ENCODE measurements around the gene LIPE. TPM values are rescaled to one million over a fixed set of nuclear protein-coding genes. Genes with fewer than 3 reads are reported as not detected.

The LIPE gene
- total RNA-seq, 2 donors from 2014 or later: 12.5 to 25.5 TPM

DNA sequence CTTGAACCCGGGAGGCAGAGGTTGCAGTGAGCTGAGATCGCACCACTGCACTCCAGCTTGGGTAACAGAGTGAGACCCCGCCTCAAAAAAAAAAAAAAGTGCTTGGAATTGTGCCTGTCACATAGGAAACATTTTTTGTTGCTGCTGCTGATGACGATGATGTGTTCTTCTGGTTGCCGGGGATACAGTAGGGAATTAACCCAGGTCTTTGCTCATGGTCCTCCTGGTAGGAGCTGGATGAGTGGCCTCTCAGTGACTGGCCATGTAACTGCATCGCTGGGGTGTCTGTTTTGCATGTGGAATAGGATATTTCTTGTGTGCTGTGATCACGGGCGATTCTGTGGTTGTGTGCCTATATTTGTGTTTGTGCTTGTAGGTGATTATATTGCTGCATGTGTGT, 32.4 kb downstream of the LIPE start:
- ATAC-seq (replicated peaks): no peak
- H3K27me3 Mint-ChIP-seq: peaks cover 8% of the 10 kb centered on the region
- no peaks in the 10 kb centered on the region for H3K9me3 Mint-ChIP-seq
- H3K4me3 Mint-ChIP-seq: no peak overlapping the region
- no peaks in the 10 kb centered on the region for H3K36me3 Mint-ChIP-seq (ENCODE audit: low read depth)
- peaks cover 25% of the 10 kb centered on the region for H3K4me1 Mint-ChIP-seq
- no peak overlapping the region for H3K27ac Mint-ChIP-seq

- H3K4me3 Mint-ChIP-seq: no peak overlapping the region
- H3K4me1 Mint-ChIP-seq: peaks cover 16% of the 10 kb centered on the region
- no peak for ATAC-seq (replicated peaks)
- H3K27me3 Mint-ChIP-seq: peaks cover 15% of the 10 kb centered on the region
- no peaks in the 10 kb centered on the region for H3K9me3 Mint-ChIP-seq
- H3K36me3 Mint-ChIP-seq (ENCODE audit: low read depth): no peaks in the 10 kb centered on the region
- no peak overlapping the region for H3K27ac Mint-ChIP-seq
Measured at GRCh38 chr19:42392165-42392564, 35.0 kb downstream of the LIPE start.

DNA sequence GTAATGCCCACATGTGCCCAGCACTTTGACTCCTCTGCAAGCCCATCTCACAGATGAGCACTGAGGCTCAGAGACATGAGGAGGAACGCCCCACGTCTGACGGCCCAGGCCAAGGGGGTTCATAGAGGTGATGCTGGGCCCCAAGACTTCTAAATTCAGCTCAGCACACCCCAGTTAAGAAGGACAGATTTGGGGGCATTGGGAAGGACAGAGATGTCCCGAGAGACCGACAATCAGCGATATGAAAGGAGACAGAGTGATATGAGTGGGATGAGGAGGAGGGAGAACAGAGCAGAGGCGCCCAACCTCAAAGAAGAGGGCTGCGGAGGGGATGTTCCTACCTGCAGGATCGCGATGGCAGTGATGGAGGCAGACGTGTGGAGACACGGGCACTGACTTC, 37.3 kb downstream of the LIPE start, which contains the start of gene CNFN:
Gene CNFN, minus strand, starts transcription at position 399 of the 400 bp plus-strand sequence. CDS start 1,260 bp downstream, outside the sequence.
- H3K4me1 Mint-ChIP-seq: peaks cover 8% of the 10 kb centered on the region
- H3K27me3 Mint-ChIP-seq: peaks cover 20% of the 10 kb centered on the region
- no peak within 1 kb of the TSS for H3K4me3 Mint-ChIP-seq
- H3K27ac Mint-ChIP-seq: no peak within 1 kb of the TSS
- no peak for ATAC-seq (replicated peaks)
- H3K9me3 Mint-ChIP-seq: no peaks in the 10 kb centered on the region
- no peaks in the 10 kb centered on the region for H3K36me3 Mint-ChIP-seq (ENCODE audit: low read depth)

- Mint-ChIP-seq H3K4me3 (no peak overlapping the region), H3K36me3 (ENCODE audit: low read depth) (no peaks in the 10 kb centered on the region), H3K27me3 (peaks cover 20% of the 10 kb centered on the region), H3K9me3 (no peaks in the 10 kb centered on the region), H3K4me1 (peaks cover 6% of the 10 kb centered on the region), H3K27ac (no peak overlapping the region)
- no peak for ATAC-seq (replicated peaks)
Measured at GRCh38 chr19:42388851-42389489, 38.2 kb downstream of the LIPE start.

DNA sequence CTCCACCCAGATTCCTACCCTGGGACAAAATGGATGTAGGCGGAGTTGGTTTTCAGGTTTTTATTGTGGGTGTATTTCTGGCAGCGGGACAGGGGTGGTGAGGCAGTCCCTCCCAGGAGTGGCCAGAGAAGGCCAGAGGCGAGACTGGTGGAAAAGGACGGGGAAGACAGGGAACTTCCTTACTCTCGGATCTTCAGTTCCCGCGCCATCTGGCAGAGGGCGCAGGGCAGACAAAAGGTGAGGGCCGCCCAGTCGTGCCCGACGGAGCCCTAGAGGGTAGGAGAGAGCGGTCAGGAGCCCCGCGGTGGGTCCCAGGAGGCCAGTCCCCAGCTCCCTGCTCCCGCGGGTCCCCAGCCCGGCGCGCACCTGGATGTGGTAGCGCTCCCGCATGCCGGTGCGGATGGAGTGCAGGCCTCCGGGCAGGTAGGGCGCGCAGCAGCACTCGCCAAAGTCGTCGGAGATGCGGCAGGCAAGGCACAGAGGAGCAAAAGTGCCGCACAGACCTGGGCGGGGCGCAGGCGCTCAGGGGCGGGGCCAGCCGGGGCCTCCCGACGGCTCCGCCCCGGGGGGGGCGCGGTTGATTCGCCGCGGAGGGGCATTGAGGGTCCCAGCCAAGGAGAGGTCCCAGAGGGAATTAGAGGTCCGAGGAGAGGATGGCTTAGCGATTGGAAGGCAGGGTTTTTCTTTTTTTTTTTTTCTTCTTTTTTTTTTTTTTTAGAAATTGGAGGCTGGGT, 40.0 kb downstream of the LIPE start:
- H3K4me1 Mint-ChIP-seq: peaks cover 6% of the 10 kb centered on the region
- H3K27ac Mint-ChIP-seq: no peak overlapping the region
- peak overlapping the region; percentile 69 for H3K4me3 Mint-ChIP-seq
- no peaks in the 10 kb centered on the region for H3K36me3 Mint-ChIP-seq (ENCODE audit: low read depth)
- H3K9me3 Mint-ChIP-seq: no peaks in the 10 kb centered on the region
- ATAC-seq (replicated peaks): peak; percentile 95
- peaks cover 28% of the 10 kb centered on the region for H3K27me3 Mint-ChIP-seq

GRCh38 chr19:42380155-42380554, 47.0 kb downstream of the LIPE start:
- Mint-ChIP-seq H3K4me3 (no peak overlapping the region), H3K27ac (no peak overlapping the region), H3K4me1 (no peaks in the 10 kb centered on the region), H3K27me3 (peaks cover 16% of the 10 kb centered on the region), H3K36me3 (ENCODE audit: low read depth) (no peaks in the 10 kb centered on the region), H3K9me3 (no peaks in the 10 kb centered on the region)
- ATAC-seq (replicated peaks): no peak

- Mint-ChIP-seq H3K4me1 (no peaks in the 10 kb centered on the region), H3K4me3 (no peak overlapping the region), H3K36me3 (ENCODE audit: low read depth) (no peaks in the 10 kb centered on the region), H3K9me3 (no peaks in the 10 kb centered on the region), H3K27ac (no peak overlapping the region), H3K27me3 (peaks cover 16% of the 10 kb centered on the region)
- no peak for ATAC-seq (replicated peaks)
Measured at GRCh38 chr19:42378225-42379215, 48.7 kb downstream of the LIPE start.

- no peaks in the 10 kb centered on the region for H3K36me3 Mint-ChIP-seq (ENCODE audit: low read depth)
- no peak for ATAC-seq (replicated peaks)
- no peak overlapping the region for H3K4me3 Mint-ChIP-seq
- H3K27ac Mint-ChIP-seq: no peak overlapping the region
- no peaks in the 10 kb centered on the region for H3K4me1 Mint-ChIP-seq
- no peaks in the 10 kb centered on the region for H3K9me3 Mint-ChIP-seq
- peaks cover 3% of the 10 kb centered on the region for H3K27me3 Mint-ChIP-seq
Measured at GRCh38 chr19:42376177-42376555, 51.0 kb downstream of the LIPE start.

DNA sequence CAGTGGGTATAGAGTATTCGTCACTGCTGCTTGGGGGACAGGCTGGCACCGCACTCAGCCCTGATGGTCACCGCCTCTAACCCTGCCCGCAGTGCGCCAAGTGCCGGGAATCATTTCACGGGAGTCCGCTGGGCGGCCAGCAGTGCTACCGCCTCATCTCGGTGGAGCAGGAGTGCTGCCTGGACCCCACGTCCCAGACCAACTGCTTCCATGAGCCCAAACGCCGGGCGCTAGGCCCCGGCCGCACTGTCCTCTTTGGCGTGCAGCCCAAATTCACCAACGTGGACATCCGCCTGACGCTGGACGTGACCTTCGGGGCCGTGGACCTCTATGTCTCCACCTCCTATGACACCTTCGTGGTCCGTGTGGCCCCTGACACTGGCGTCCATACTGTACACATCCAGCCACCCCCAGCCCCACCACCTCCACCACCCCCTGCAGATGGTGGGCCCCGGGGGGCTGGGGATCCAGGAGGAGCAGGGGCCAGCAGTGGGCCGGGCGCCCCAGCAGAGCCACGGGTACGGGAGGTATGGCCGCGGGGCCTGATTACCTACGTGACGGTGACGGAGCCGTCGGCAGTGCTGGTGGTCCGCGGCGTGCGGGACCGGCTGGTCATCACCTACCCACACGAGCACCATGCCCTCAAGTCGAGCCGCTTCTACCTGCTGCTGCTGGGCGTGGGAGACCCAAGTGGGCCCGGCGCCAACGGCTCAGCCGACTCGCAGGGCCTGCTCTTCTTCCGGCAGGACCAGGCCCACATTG, 51.6 kb downstream of the LIPE start:
- Mint-ChIP-seq H3K36me3 (ENCODE audit: low read depth) (no peaks in the 10 kb centered on the region), H3K27ac (no peak overlapping the region), H3K4me1 (no peaks in the 10 kb centered on the region), H3K4me3 (no peak overlapping the region), H3K27me3 (peaks cover 3% of the 10 kb centered on the region), H3K9me3 (no peaks in the 10 kb centered on the region)
- ATAC-seq (replicated peaks): no peak

GRCh38 chr19:42374826-42375376, 52.3 kb downstream of the LIPE start:
- Mint-ChIP-seq H3K4me1 (no peaks in the 10 kb centered on the region), H3K9me3 (no peaks in the 10 kb centered on the region), H3K36me3 (ENCODE audit: low read depth) (no peaks in the 10 kb centered on the region), H3K27ac (no peak overlapping the region), H3K27me3 (peaks cover 3% of the 10 kb centered on the region), H3K4me3 (no peak overlapping the region)
- ATAC-seq (replicated peaks): no peak

DNA sequence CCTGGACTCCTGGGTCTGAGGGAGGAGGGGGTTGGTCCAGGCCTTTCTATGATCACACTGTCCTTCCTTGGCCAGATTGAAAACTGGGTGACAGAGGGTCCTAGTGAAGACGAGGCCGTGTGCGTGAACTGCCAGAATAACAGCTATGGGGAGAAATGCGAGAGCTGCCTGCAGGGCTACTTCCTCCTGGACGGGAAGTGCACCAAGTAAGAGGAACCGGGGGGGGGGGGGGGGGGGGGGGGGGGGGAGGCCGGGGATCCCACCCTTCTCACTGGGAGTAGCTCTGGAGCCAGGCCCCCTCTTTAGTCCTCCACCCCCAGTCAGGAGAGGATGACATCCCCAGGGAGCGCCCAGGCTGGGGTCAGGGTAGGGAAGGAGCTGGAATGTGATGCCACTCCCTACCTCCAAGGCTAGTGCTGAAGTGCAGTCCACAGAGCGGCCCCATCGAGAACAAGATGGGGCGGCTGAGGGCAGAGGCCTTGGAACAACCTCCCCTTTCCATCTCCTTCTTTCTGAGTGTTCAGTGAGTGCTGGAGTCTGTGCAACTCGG, 56.5 kb downstream of the LIPE start:
- Mint-ChIP-seq H3K4me3 (no peak overlapping the region), H3K36me3 (ENCODE audit: low read depth) (no peaks in the 10 kb centered on the region), H3K27ac (no peak overlapping the region), H3K4me1 (peaks cover 5% of the 10 kb centered on the region), H3K27me3 (no peaks in the 10 kb centered on the region), H3K9me3 (no peaks in the 10 kb centered on the region)
- no peak for ATAC-seq (replicated peaks)

- Mint-ChIP-seq H3K4me3 (no peak overlapping the region), H3K27ac (no peak overlapping the region), H3K9me3 (no peaks in the 10 kb centered on the region), H3K36me3 (ENCODE audit: low read depth) (no peaks in the 10 kb centered on the region), H3K4me1 (peaks cover 5% of the 10 kb centered on the region), H3K27me3 (no peaks in the 10 kb centered on the region)
- ATAC-seq (replicated peaks): no peak
Measured at GRCh38 chr19:42370068-42370520, 57.1 kb downstream of the LIPE start.

DNA sequence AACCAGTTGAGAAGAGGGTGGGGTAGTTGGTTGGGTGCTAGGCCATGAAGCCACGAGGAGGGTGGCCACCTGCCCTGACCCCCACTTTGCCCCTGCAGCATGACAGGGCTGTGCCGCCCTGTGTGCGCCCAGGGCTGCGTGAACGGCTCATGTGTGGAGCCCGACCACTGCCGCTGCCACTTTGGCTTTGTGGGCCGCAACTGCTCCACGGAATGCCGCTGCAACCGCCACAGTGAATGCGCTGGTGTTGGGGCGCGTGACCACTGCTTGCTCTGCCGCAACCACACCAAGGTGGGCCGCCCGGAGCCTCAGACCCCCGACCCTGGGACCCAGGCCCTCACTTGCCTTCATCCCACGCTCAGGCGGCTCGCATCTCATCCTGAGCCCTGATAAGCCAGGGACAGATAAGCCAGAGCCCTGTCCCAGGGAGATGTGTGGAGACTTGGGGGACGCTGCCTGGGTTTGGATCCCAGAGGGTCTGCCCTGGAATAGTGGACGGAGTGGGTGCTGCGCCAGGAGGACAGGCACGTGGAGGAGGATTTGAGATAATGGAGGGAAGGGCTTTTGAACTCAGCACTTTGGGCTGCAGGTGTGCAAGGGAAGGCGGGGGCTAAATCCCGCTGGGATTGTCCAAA, 57.6 kb downstream of the LIPE start:
- no peaks in the 10 kb centered on the region for H3K9me3 Mint-ChIP-seq
- no peaks in the 10 kb centered on the region for H3K36me3 Mint-ChIP-seq (ENCODE audit: low read depth)
- H3K27me3 Mint-ChIP-seq: no peaks in the 10 kb centered on the region
- no peak overlapping the region for H3K27ac Mint-ChIP-seq
- no peak for ATAC-seq (replicated peaks)
- H3K4me1 Mint-ChIP-seq: peaks cover 5% of the 10 kb centered on the region
- H3K4me3 Mint-ChIP-seq: no peak overlapping the region
